ENCODE data around the gene CLUH.

Gene CLUH

DNA sequence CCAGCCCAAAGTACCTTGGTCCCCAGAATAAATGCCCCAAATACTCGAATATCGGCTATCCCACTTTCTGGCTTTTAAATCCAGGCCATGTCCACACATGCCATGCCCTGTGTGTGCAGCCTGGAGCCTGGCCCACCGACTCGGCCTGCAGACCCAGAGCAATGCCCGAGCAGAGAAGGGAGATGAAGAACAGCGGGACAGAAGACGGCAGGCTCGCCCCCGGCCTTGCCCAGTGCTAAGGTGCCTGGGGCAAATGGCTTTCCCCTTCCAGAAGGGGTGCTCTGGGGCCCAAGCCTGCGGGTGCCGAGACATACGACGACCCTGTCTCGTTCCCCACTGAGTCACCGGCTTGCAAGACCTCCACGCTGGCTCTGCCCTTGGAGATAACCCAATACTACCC lies 8.0 kb downstream of the CLUH start:
- no peak overlapping the region for H3K27ac ChIP-seq (ENCODE audit: low read depth, low read length)
- TF ChIP-seq, protein P1, sequence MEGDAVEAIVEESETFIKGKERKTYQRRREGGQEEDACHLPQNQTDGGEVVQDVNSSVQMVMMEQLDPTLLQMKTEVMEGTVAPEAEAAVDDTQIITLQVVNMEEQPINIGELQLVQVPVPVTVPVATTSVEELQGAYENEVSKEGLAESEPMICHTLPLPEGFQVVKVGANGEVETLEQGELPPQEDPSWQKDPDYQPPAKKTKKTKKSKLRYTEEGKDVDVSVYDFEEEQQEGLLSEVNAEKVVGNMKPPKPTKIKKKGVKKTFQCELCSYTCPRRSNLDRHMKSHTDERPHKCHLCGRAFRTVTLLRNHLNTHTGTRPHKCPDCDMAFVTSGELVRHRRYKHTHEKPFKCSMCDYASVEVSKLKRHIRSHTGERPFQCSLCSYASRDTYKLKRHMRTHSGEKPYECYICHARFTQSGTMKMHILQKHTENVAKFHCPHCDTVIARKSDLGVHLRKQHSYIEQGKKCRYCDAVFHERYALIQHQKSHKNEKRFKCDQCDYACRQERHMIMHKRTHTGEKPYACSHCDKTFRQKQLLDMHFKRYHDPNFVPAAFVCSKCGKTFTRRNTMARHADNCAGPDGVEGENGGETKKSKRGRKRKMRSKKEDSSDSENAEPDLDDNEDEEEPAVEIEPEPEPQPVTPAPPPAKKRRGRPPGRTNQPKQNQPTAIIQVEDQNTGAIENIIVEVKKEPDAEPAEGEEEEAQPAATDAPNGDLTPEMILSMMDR (IDR thresholded peaks at IDR 0.05; ENCODE audit: low read depth, low read length, poor library complexity, severe bottlenecking): no peak
- TF ChIP-seq EZH2phosphoT487 (IDR thresholded peaks at IDR 0.05; ENCODE audit: borderline replicate concordance, low read length): no peak
- no peaks in the 10 kb centered on the region for H3K27me3 ChIP-seq (ENCODE audit: control insufficient read depth, low read length)
- H3K79me2 ChIP-seq (ENCODE audit: control insufficient read depth, low read length): peaks cover 55% of the 10 kb centered on the region
- H3K4me2 ChIP-seq (ENCODE audit: low read length): no peak overlapping the region
- H3K4me1 ChIP-seq (ENCODE audit: control insufficient read depth, low read length): peaks cover 6% of the 10 kb centered on the region
- no peaks in the 10 kb centered on the region for H3K9me3 ChIP-seq (ENCODE audit: control insufficient read depth, insufficient read depth, low read length)
- H3F3A ChIP-seq (ENCODE audit: control insufficient read depth, insufficient read depth): no peaks in the 10 kb centered on the region
- H3K4me3 ChIP-seq (ENCODE audit: low read length): no peak overlapping the region
- H3K36me3 ChIP-seq (ENCODE audit: control insufficient read depth, low read length): peaks cover 88% of the 10 kb centered on the region
- no peaks in the 10 kb centered on the region for H3K9me2 ChIP-seq (replicated peaks; ENCODE audit: control insufficient read depth, low read length)
- H4K20me1 ChIP-seq (ENCODE audit: control insufficient read depth, insufficient read depth, low read depth, low read length): peaks cover 21% of the 10 kb centered on the region

DNA sequence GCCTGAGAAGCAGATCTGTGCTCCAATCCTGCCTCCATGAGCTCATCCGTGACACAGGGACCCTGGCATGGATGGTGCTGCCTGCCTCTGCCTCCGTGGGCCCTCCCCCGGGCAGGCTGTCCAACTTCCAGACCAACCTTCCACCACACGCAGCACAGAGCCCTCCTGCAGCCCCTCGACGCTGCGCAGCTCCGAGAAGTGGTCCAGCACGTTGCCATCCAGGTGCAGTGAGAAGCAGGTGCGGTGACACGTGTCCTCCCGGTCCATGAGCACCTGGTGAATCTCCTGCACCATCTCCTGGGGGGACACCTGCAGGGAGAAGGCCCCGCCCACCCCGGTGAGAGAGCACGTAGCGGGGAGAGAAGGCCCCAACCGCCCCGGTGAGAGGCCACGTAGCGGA lies 8.4 kb downstream of the CLUH start:
- H3K36me3 ChIP-seq (ENCODE audit: control insufficient read depth, low read length): peaks cover 88% of the 10 kb centered on the region
- H3K4me3 ChIP-seq (ENCODE audit: low read length): no peak overlapping the region
- H3K4me2 ChIP-seq (ENCODE audit: low read length): no peak overlapping the region
- H3F3A ChIP-seq (ENCODE audit: control insufficient read depth, insufficient read depth): no peaks in the 10 kb centered on the region
- H3K79me2 ChIP-seq (ENCODE audit: control insufficient read depth, low read length): peaks cover 55% of the 10 kb centered on the region
- H3K9me2 ChIP-seq (replicated peaks; ENCODE audit: control insufficient read depth, low read length): no peaks in the 10 kb centered on the region
- H3K27ac ChIP-seq (ENCODE audit: low read depth, low read length): no peak overlapping the region
- H3K9me3 ChIP-seq (ENCODE audit: control insufficient read depth, insufficient read depth, low read length): no peaks in the 10 kb centered on the region
- H4K20me1 ChIP-seq (ENCODE audit: control insufficient read depth, insufficient read depth, low read depth, low read length): peaks cover 21% of the 10 kb centered on the region
- peaks cover 2% of the 10 kb centered on the region for H3K4me1 ChIP-seq (ENCODE audit: control insufficient read depth, low read length)
- TF ChIP-seq, protein P1 (IDR thresholded peaks at IDR 0.05; ENCODE audit: low read depth, low read length, poor library complexity, severe bottlenecking): no peak
- no peak for TF ChIP-seq EZH2phosphoT487 (IDR thresholded peaks at IDR 0.05; ENCODE audit: borderline replicate concordance, low read length)
- no peaks in the 10 kb centered on the region for H3K27me3 ChIP-seq (ENCODE audit: control insufficient read depth, low read length)

DNA sequence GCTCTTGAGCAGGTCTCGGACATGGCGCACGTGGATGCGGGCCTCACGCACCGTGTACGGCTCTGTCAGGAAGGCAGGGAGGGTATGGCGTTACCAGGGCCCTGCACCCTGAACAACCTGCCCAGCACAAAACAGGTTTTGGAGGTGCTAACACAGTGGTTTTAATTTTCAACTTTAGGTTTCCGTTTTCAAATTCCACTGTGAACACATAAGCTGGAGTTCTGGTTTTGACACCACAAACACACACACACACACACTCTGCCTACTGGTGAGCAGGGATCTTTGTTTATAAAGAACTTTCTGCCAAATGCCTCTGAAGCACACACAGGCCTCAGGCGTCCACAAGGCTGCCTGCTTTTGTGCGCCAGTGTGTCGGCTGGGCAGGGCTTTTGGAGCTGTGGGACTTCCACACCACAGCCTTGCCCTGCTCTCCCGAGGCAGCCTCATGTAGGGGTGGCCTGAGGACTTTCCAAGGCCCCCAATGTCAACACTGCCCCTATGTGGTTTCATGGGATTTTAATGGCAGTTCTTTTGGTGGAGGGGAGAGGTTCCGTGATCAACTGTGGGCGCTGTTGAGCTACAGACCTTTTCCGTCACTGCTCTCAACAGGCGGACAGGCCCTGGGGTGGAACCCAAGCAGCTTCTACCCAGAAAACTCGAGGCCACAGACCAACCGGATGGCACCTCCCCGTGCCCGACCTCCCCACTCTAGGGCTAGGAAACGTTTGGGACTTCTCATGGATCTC lies 9.4 kb downstream of the CLUH start:
- H3K27ac ChIP-seq (ENCODE audit: low read depth, low read length): no peak overlapping the region
- no peak for TF ChIP-seq EZH2phosphoT487 (IDR thresholded peaks at IDR 0.05; ENCODE audit: borderline replicate concordance, low read length)
- no peaks in the 10 kb centered on the region for H3K9me2 ChIP-seq (replicated peaks; ENCODE audit: control insufficient read depth, low read length)
- H3K4me3 ChIP-seq (ENCODE audit: low read length): no peak overlapping the region
- H4K20me1 ChIP-seq (ENCODE audit: control insufficient read depth, insufficient read depth, low read depth, low read length): peaks cover 18% of the 10 kb centered on the region
- H3K9me3 ChIP-seq (ENCODE audit: control insufficient read depth, insufficient read depth, low read length): no peaks in the 10 kb centered on the region
- H3K36me3 ChIP-seq (ENCODE audit: control insufficient read depth, low read length): peaks cover 91% of the 10 kb centered on the region
- H3K4me1 ChIP-seq (ENCODE audit: control insufficient read depth, low read length): no peaks in the 10 kb centered on the region
- no peaks in the 10 kb centered on the region for H3F3A ChIP-seq (ENCODE audit: control insufficient read depth, insufficient read depth)
- peaks cover 46% of the 10 kb centered on the region for H3K79me2 ChIP-seq (ENCODE audit: control insufficient read depth, low read length)
- no peaks in the 10 kb centered on the region for H3K27me3 ChIP-seq (ENCODE audit: control insufficient read depth, low read length)
- H3K4me2 ChIP-seq (ENCODE audit: low read length): no peak overlapping the region

DNA sequence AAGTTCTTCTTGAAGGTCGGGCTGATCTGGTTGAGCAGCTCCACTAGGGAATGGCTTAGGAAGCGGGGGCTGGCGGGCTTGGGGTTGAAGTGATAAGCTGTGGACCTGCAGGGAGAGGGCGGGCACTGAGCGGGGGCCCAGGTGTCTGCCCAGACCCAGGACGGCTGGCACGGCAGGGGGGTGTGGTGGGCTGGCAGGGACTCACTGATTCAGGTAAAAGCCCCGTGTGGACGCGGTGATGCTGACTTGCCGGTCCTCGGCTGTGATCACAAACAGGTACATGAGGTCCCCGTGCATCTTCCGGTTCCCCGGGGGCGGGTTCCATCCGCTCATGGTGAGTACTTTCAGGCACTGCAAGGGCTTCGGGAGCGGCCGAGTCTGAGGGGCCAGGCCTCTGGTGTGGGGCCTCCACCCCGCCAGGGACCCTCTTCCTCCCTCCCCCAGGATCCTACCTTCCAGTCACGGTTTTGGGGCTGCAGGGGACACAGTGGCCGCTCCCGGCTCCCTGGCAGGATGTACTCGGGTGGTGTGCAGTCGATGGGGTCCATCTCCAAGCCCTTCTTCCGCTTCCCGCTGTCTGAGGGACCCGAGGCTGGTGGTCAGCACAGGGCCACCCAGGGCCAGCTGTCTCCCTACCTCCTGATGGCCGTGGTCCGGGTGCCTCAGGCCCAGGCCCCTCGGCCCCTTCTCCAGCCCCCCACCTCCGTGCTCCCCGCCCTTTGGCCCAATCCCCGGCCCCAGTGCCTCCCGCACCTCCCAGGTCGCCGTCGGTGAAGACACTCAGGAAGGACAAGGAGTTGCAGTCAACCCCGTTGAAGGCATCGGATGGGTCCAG lies 10.2 kb downstream of the CLUH start:
- Histone ChIP-seq H3F3A (ENCODE audit: control insufficient read depth, insufficient read depth) (no peaks in the 10 kb centered on the region), H3K4me2 (ENCODE audit: low read length) (no peak overlapping the region), H3K36me3 (ENCODE audit: control insufficient read depth, low read length) (peaks cover 88% of the 10 kb centered on the region), H3K9me3 (ENCODE audit: control insufficient read depth, insufficient read depth, low read length) (no peaks in the 10 kb centered on the region), H4K20me1 (ENCODE audit: control insufficient read depth, insufficient read depth, low read depth, low read length) (peaks cover 16% of the 10 kb centered on the region), H3K4me3 (ENCODE audit: low read length) (no peak overlapping the region), H3K27ac (ENCODE audit: low read depth, low read length) (no peak overlapping the region), H3K9me2 (replicated peaks; ENCODE audit: control insufficient read depth, low read length) (no peaks in the 10 kb centered on the region), H3K27me3 (ENCODE audit: control insufficient read depth, low read length) (no peaks in the 10 kb centered on the region), H3K79me2 (ENCODE audit: control insufficient read depth, low read length) (peaks cover 38% of the 10 kb centered on the region), H3K4me1 (ENCODE audit: control insufficient read depth, low read length) (no peaks in the 10 kb centered on the region)
- TF ChIP-seq, protein P1 (IDR thresholded peaks at IDR 0.05; ENCODE audit: low read depth, low read length, poor library complexity, severe bottlenecking): no peak
- TF ChIP-seq EZH2phosphoT487 (IDR thresholded peaks at IDR 0.05; ENCODE audit: borderline replicate concordance, low read length): no peak

Data from DOHH2 (cell line).